Neural progenitor cell (in vitro differentiated cells): ENCODE results near the gene DENND2D.

Experiments used
- CTCF ChIP-seq: fragments of 200-600 bp; sonication (generic); IDR thresholded peaks from 2 replicates; pipeline ENCODE4 v1.5.1; 2017; ENCODE audit warnings: antibody characterized with exemption, mild to moderate bottlenecking
- EZH2 ChIP-seq: fragments of 200-600 bp; sonication (generic); IDR thresholded peaks from 2 replicates; pipeline ENCODE4 v1.6.1; 2017; ENCODE audit warnings: antibody characterized with exemption, mild to moderate bottlenecking, moderate library complexity
- EZH2phosphoT487 ChIP-seq: fragments of 200-600 bp; sonication (generic); IDR thresholded peaks from 2 replicates; pipeline ENCODE4 v1.6.1; 2017; ENCODE audit warnings: antibody characterized with exemption

- TF ChIP-seq CTCF (no peak), EZH2 (no peak), EZH2phosphoT487 (no peak)
Observed at GRCh38 chr1:111145963-111146768, 54.3 kb downstream of the DENND2D start.
